Measurements from ENCODE around the gene TRIM71. TPM values are rescaled to one million over a fixed set of nuclear protein-coding genes. Genes with fewer than 3 reads are reported as not detected.

The TRIM71 gene
- total and polyA plus RNA-seq, 2 of the 13 experiments (the other 11 are each of a cell fraction or from before 2014, with no cell fraction given): 21.7 to 76.9 TPM

DNA sequence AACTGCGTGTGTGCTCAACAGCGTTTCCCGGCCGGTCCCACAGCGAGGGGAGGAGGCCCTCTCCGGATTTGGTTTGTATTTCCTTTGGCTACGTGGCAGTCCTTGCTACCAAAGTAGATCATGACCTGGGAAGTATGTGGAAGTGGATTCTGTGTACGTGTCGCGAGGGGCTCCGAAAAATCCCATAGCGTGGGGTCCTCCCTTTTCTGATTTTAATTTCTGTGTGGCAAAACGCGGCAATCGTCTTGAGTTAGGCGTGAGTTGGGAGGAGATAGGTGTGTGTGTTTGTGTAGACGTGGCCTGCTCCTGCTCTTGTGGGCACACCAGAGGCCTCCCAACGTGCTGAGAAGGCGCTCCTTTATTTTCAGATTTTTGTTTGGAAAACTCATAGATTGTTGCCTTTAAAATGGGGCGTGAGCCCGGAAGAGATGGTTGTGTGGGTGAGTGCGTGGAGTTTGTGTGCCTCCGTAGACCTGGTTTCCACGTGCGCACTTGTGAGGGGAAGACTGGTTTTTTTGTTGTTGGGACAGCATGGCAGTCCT is 1.2 kb downstream of the TRIM71 start (continued):
- no peak for TF ChIP-seq SALL1 (CRISPR knock-in tag; IDR thresholded peaks at IDR 0.05)
- no peak for TF ChIP-seq ZNF646 (CRISPR knock-in tag; IDR thresholded peaks at IDR 0.05)
- no peak for TF ChIP-seq TBP (CRISPR knock-in tag; IDR thresholded peaks at IDR 0.05)
- TF ChIP-seq PLSCR1 (CRISPR knock-in tag; IDR thresholded peaks at IDR 0.05; ENCODE audit: borderline replicate concordance): no peak
- TF ChIP-seq PHF20 (CRISPR knock-in tag; IDR thresholded peaks at IDR 0.05): 0 out of 2 replicates have a peak, but pooled peaks have one; percentile 2
- TF ChIP-seq ATM (IDR thresholded peaks at IDR 0.05; ENCODE audit: borderline replicate concordance): no peak
- TF ChIP-seq GMEB2 (CRISPR knock-in tag; IDR thresholded peaks at IDR 0.05; ENCODE audit: low read depth): no peak
- TF ChIP-seq ZNF562 (CRISPR knock-in tag; IDR thresholded peaks at IDR 0.05; ENCODE audit: borderline replicate concordance): no peak
- TF ChIP-seq NFATC3 (CRISPR knock-in tag; IDR thresholded peaks at IDR 0.05): no peak
- no peak for TF ChIP-seq AHR (CRISPR knock-in tag; IDR thresholded peaks at IDR 0.05)
- TF ChIP-seq NFE2L1 (CRISPR knock-in tag; IDR thresholded peaks at IDR 0.05; ENCODE audit: borderline replicate concordance): no peak
- no peak for TF ChIP-seq RAD21 (CRISPR knock-in tag; IDR thresholded peaks at IDR 0.05)
- TF ChIP-seq ZNF362 (CRISPR knock-in tag; IDR thresholded peaks at IDR 0.05; ENCODE audit: borderline replicate concordance): no peak
- no peak for TF ChIP-seq ZNF766 (CRISPR knock-in tag; IDR thresholded peaks at IDR 0.05; ENCODE audit: borderline replicate concordance)
- TF ChIP-seq IKZF1 (IDR thresholded peaks at IDR 0.05): no peak
- no peak for TF ChIP-seq BRCA1 (CRISPR knock-in tag; IDR thresholded peaks at IDR 0.05)
- no peak for TF ChIP-seq TARDBP (CRISPR knock-in tag; IDR thresholded peaks at IDR 0.05)
- no peak for TF ChIP-seq POLR2A (IDR thresholded peaks at IDR 0.05; ENCODE audit: insufficient read depth in 1 of 2, low read depth in 2 of 2, low read length in 2 of 2)
- TF ChIP-seq, protein P1, sequence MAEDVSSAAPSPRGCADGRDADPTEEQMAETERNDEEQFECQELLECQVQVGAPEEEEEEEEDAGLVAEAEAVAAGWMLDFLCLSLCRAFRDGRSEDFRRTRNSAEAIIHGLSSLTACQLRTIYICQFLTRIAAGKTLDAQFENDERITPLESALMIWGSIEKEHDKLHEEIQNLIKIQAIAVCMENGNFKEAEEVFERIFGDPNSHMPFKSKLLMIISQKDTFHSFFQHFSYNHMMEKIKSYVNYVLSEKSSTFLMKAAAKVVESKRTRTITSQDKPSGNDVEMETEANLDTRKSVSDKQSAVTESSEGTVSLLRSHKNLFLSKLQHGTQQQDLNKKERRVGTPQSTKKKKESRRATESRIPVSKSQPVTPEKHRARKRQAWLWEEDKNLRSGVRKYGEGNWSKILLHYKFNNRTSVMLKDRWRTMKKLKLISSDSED (CRISPR knock-in tag; IDR thresholded peaks at IDR 0.05): no peak
- TF ChIP-seq MATR3 (CRISPR knock-in tag; IDR thresholded peaks at IDR 0.05): no peak
- TF ChIP-seq ZNF605 (CRISPR knock-in tag; IDR thresholded peaks at IDR 0.05): no peak

Data from HepG2 (cell line).